Erythroblast (primary cell): Measurements from ENCODE around the gene HSPA12A.

Experiments used
- GATA1 ChIP-seq: IDR thresholded peaks from 2 replicates; pipeline ENCODE4 v1.6.1; 2011; ENCODE audit warnings: low read depth, mild to moderate bottlenecking, control low read depth, low read length, moderate library complexity
- POLR2A ChIP-seq: IDR thresholded peaks from 2 replicates; pipeline ENCODE4 v1.6.1; 2011; ENCODE audit warnings: mild to moderate bottlenecking, low read length

DNA sequence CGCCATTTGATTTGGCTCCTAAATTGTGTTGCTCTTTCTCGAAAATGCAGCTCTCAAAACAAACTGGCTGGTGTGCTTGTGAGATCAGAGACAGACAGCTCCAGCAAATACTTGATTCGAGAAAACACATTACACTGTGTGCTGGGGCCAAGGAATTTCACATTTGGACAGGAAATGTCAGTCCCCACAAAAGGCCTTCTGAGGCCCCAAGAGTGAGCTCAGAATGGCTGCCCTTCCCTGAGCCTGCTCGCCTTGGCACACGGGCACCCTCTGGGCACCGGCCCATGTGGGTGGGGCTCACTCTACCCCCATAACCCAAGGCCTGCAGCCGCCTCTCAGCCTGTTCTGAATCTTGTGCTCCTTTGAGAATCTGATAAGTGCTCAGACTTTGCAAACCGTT lies 13.9 kb upstream of the HSPA12A start:
- TF ChIP-seq POLR2A (no peak), GATA1 (no peak)
